ENCODE measurements around the gene LRPAP1.

The LRPAP1 gene

GRCh38 chr4:3531318-3531878, 824 bp downstream of the LRPAP1 start:
- no peak for DNase-seq (ENCODE audit: low read depth in 2 of 2)

- DNase-seq (ENCODE audit: low read depth in 2 of 2), result no peak
Measured at GRCh38 chr4:3530663-3531254, 1.5 kb downstream of the LRPAP1 start.

GRCh38 chr4:3530051-3530450, 2.2 kb downstream of the LRPAP1 start:
- DNase-seq (ENCODE audit: low read depth in 2 of 2), result no peak

GRCh38 chr4:3529363-3529762, 2.9 kb downstream of the LRPAP1 start:
- DNase-seq (ENCODE audit: low read depth in 2 of 2), result no peak

GRCh38 chr4:3527914-3528876, 4.0 kb downstream of the LRPAP1 start:
- no peak for DNase-seq (ENCODE audit: low read depth in 2 of 2)

- DNase-seq (ENCODE audit: low read depth in 2 of 2), result no peak
Measured at GRCh38 chr4:3527101-3527913, 4.9 kb downstream of the LRPAP1 start.

GRCh38 chr4:3526456-3526855, 5.8 kb downstream of the LRPAP1 start:
- no peak for DNase-seq (ENCODE audit: low read depth in 2 of 2)

GRCh38 chr4:3525532-3526430, 6.4 kb downstream of the LRPAP1 start:
- DNase-seq (ENCODE audit: low read depth in 2 of 2), result no peak

- DNase-seq (ENCODE audit: low read depth in 2 of 2), result no peak
Measured at GRCh38 chr4:3524920-3525319, 7.3 kb downstream of the LRPAP1 start.

- no peak for DNase-seq (ENCODE audit: low read depth in 2 of 2)
Measured at GRCh38 chr4:3524349-3524748, 7.9 kb downstream of the LRPAP1 start.

GRCh38 chr4:3523628-3524221, 8.5 kb downstream of the LRPAP1 start:
- DNase-seq (ENCODE audit: low read depth in 2 of 2), result no peak

- DNase-seq (ENCODE audit: low read depth in 2 of 2), result no peak
Measured at GRCh38 chr4:3523146-3523627, 9.0 kb downstream of the LRPAP1 start.

- no peak for DNase-seq (ENCODE audit: low read depth in 2 of 2)
Measured at GRCh38 chr4:3522651-3523050, 9.6 kb downstream of the LRPAP1 start.

GRCh38 chr4:3522326-3522640, 9.9 kb downstream of the LRPAP1 start:
- no peak for DNase-seq (ENCODE audit: low read depth in 2 of 2)

- DNase-seq (ENCODE audit: low read depth in 2 of 2), result no peak
Measured at GRCh38 chr4:3521621-3522325, 10.4 kb downstream of the LRPAP1 start.

- DNase-seq (ENCODE audit: low read depth in 2 of 2), result no peak
Measured at GRCh38 chr4:3520796-3521600, 11.2 kb downstream of the LRPAP1 start.

- DNase-seq (ENCODE audit: low read depth in 2 of 2), result no peak
Measured at GRCh38 chr4:3520276-3520675, 11.9 kb downstream of the LRPAP1 start.

GRCh38 chr4:3519468-3520264, 12.6 kb downstream of the LRPAP1 start:
- DNase-seq (ENCODE audit: low read depth in 2 of 2), result no peak

All from stimulated activated CD8-positive, alpha-beta memory T cell treated with anti-CD3 and anti-CD28 coated beads, Interleukin-15, amount 100 ng/mL, for 4 hours (primary cell).